Ovary (tissue), 9 donors: ENCODE results near the gene OR9Q1. TPM values are rescaled to one million over a fixed set of nuclear protein-coding genes. Genes with fewer than 3 reads are reported as not detected.
"Not testable (repeated sequence)": the region's sequence is repeated elsewhere in the genome, so short reads cannot be mapped to it uniquely, and the experiment has no call there.

Experiments
- DNase-seq, 5 donors: peaks; one replicate each; pipeline ENCODE4 v3.0.0-alpha.2; 2019 to 2020
- H3K27ac ChIP-seq, 2 donors: fragments of 200-600 bp; one replicate each; pipeline versions ENCODE4 v1.5.1 to v1.8.0; 2019 to 2022
- H3K27me3 ChIP-seq: fragments of 200-600 bp; one replicate; pipeline ENCODE4 v1.8.0; 2022
- H3K36me3 ChIP-seq: fragments of 200-600 bp; sonication (generic); one replicate; pipeline ENCODE4 v1.5.1; 2019
- H3K4me1 ChIP-seq: one replicate; pipeline ENCODE4 v1.8.1; 2013; ENCODE audit warnings: mild to moderate bottlenecking, moderate library complexity; ENCODE audit not compliant: insufficient read depth
- H3K4me3 ChIP-seq: fragments of 200-600 bp; sonication (generic); one replicate; pipeline ENCODE4 v1.5.1; 2017
- H3K9me3 ChIP-seq, 2 donors: fragments of 200-600 bp in 1 of 2; sonication (generic) in 1 of 2; one replicate each; pipeline versions ENCODE4 v1.5.1 to v1.8.1; 2013 to 2019; ENCODE audit warnings: mild to moderate bottlenecking in 1 of 2, moderate library complexity in 1 of 2
- CTCF ChIP-seq, 3 donors: fragments of 450-650 bp in 2 of 3; fragments of 200-600 bp in 1 of 3; IDR thresholded peaks; one replicate each; pipeline versions ENCODE4 v1.5.1 to v1.8.0; 2016 to 2022; ENCODE audit warnings: antibody characterized with exemption in 3 of 3, mild to moderate bottlenecking in 1 of 3
- EP300 ChIP-seq: sonication (generic); formaldehyde crosslinking; IDR thresholded peaks from one replicate; pipeline ENCODE4 v1.6.1; 2017; ENCODE audit warnings: antibody characterized with exemption
- POLR2A ChIP-seq: fragments of 450-650 bp; IDR thresholded peaks from one replicate; pipeline ENCODE4 v1.6.1; 2017; ENCODE audit warnings: antibody characterized with exemption, mild to moderate bottlenecking, moderate library complexity
- WGBS, 3 donors: extraction: QIAGEN DNeasy Blood & Tissue Kit in 1 of 3; methylation state at CpG; one replicate each; pipeline versions ENCODE4 v1.1.5 to v1.1.7; 2013 to 2017; 5-methylcytosine and 5-hydroxymethylcytosine counted together
- intact Hi-C, 4 donors: fragments of 100-400 bp; cut with DNase I; formaldehyde crosslinking; loops; one replicate each; pipeline versions ENCODE4 v1.11.0 to v1.15.1; 2022 to 2023
- polyA plus RNA-seq, 2 donors: library from polyadenylated mRNA; stranded (reverse); fragments of 200-250 nt in 1 of 2; fragments of 350-450 nt in 1 of 2; fragmentation: Illumina TruSeq in 1 of 2; extraction: RNeasy Lipid Tissue Mini Kit (QIAGEN cat#74804) in 1 of 2; gene quantifications; one replicate each; pipeline ENCODE4 v1.2.3, GENCODE V29; 2013 to 2014
- total RNA-seq, 7 donors: library from RNA; depleted of rRNA in 2 of 7; stranded (reverse); fragments of >200 nt in 2 of 7; fragmentation: NEBNext Ultra II Directional in 3 of 7; extraction: Animal tissue kit (Norgen Biotek cat#: 25700) in 3 of 7; gene quantifications; one replicate each; pipeline versions ENCODE4 v1.1.0 to v1.2.4, GENCODE V29; 2016 to 2023
- donor health status: DM: no; HTN: no; CAD: no; lungs with moderate emphysema.
- donor health status: DM: no; HTN: no; CAD: no.
- donor health status: Bipolar disorder and iron deficiency.
- donor health status: DM: yes; HTN: yes; CAD: no.
- donor health status: DM: no; HTN: no; CAD: no.
- donor health status: DM: yes; HTN: yes; CAD: no.

OR9Q1 gene
- total and polyA plus RNA-seq, 9 donors: not detected

DNA sequence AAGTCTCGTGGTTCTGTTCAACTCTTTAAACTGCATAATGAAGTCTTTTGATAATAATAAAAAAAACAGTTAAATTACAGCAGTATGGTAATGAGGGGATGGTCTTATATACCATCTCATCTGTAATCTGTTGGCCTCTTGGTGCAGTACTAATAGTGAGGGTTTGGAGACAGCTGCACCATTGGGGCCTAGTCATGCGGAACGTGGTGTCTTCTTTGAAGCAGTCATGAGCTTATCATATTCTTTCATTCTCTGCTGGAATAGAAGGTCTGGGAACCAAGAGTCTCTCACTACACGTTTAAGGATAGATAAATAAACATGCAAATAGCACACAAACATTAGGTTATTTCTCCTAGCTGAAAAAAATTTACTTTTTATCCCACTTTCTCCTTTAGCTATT, 40.9 kb upstream of the OR9Q1 start:
- H3K4me3 ChIP-seq: no peak overlapping the region
- no peaks in the 10 kb centered on the region for H3K4me1 ChIP-seq
- no peaks in the 10 kb centered on the region for H3K27me3 ChIP-seq
- TF ChIP-seq EP300: no peak
- TF ChIP-seq POLR2A: no peak
- no peak for TF ChIP-seq CTCF (IDR thresholded peaks at IDR 0.05)
- H3K9me3 ChIP-seq: no peaks in the 10 kb centered on the region
- no peak for DNase-seq
- no peaks in the 10 kb centered on the region for H3K36me3 ChIP-seq
- WGBS, 3 donors: 53 to 68% (median 55%) methylated on average over 4 of the region's 4 CpGs
- no peak overlapping the region for H3K27ac ChIP-seq
- intact Hi-C loops: no loop called here

DNA sequence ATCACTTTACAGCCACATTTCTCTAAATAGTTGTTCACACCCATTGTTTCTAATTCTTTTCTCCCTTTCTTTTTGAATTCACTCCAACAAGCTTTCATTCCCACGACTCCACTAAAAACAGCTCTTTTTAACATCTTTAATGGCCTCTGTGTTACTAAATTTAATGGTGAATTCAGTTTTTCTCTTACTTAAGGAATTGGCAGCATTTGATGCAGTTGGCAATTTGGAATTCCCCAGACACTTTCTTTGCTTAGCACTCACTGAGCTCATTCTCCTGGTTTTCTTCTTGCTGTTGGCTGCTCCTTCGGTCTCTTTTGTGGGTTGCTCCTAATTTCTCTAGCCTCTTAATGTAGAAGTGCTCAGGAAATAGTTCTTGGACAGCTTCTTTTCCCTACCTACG, 40.5 kb upstream of the OR9Q1 start:
- no peaks in the 10 kb centered on the region for H3K36me3 ChIP-seq
- no peaks in the 10 kb centered on the region for H3K9me3 ChIP-seq
- no peak overlapping the region for H3K4me3 ChIP-seq
- no peak for TF ChIP-seq CTCF (IDR thresholded peaks at IDR 0.05)
- no peak for TF ChIP-seq EP300
- no peak for TF ChIP-seq POLR2A
- H3K27me3 ChIP-seq: no peaks in the 10 kb centered on the region
- 54 to 63% (median 62%) methylated on average over 3 of the region's 3 CpGs for WGBS, 3 donors
- intact Hi-C loops: no loop called here
- H3K27ac ChIP-seq: no peak overlapping the region
- no peak for DNase-seq
- no peaks in the 10 kb centered on the region for H3K4me1 ChIP-seq

GRCh38 chr11:57999523-57999922, 24.2 kb upstream of the OR9Q1 start:
- H3K36me3 ChIP-seq, H3K4me1 ChIP-seq, H3K27me3 ChIP-seq, H3K9me3 ChIP-seq, H3K27ac ChIP-seq, intact Hi-C loops, DNase-seq, H3K4me3 ChIP-seq: not testable (repeated sequence)
- 68 to 73% (median 69%) methylated on average over 10 to 13 of the region's 13 CpGs for WGBS, 3 donors

GRCh38 chr11:58000021-58000420, 23.7 kb upstream of the OR9Q1 start:
- intact Hi-C loops, H3K4me1 ChIP-seq, H3K27ac ChIP-seq, DNase-seq, H3K9me3 ChIP-seq, H3K27me3 ChIP-seq, H3K4me3 ChIP-seq, H3K36me3 ChIP-seq: not testable (repeated sequence)
- 90 to 93% (median 92%) methylated on average over 7 to 10 of the region's 10 CpGs for WGBS, 3 donors

DNA sequence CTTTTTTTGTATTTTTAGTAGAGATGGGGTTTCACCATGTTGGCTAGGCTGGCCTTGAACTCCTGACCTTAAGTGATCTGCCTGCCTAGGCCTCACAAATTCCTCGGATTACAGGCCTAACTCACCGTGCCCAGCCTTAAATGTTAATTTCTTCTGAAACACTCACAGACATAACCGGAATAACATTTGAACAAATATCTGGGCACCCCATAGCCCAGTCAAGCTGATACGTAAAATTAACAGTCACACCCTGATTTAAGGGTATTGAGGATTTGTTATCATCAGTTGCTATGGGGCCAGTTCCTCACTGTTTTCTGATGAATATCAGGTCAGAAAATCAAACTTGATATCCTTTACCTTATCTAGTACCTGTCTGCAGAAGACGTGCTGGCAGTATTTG, 23.0 kb upstream of the OR9Q1 start:
- 53 to 66% (median 62%) methylated on average over 5 of the region's 5 CpGs for WGBS, 3 donors
- TF ChIP-seq POLR2A (no peak), CTCF (IDR thresholded peaks at IDR 0.05) (no peak), EP300 (no peak)
- H3K27ac ChIP-seq: no peak overlapping the region
- H3K27me3 ChIP-seq: no peaks in the 10 kb centered on the region
- intact Hi-C loops: no loop called here
- H3K36me3 ChIP-seq: no peaks in the 10 kb centered on the region
- H3K4me1 ChIP-seq: no peaks in the 10 kb centered on the region
- peaks cover 0 to 8% of the 10 kb centered on the region in 2 donors for H3K9me3 ChIP-seq
- no peak for DNase-seq
- no peak overlapping the region for H3K4me3 ChIP-seq

- peaks cover 0 to 8% of the 10 kb centered on the region in 2 donors for H3K9me3 ChIP-seq
- H3K27me3 ChIP-seq: no peaks in the 10 kb centered on the region
- no peaks in the 10 kb centered on the region for H3K36me3 ChIP-seq
- DNase-seq: no peak
- H3K4me3 ChIP-seq: no peak overlapping the region
- H3K4me1 ChIP-seq: no peaks in the 10 kb centered on the region
- no peak overlapping the region for H3K27ac ChIP-seq
- intact Hi-C loops: no loop called here
- WGBS, 3 donors: 48 to 64% (median 60%) methylated on average over 2 of the region's 2 CpGs
- no peak for TF ChIP-seq CTCF (IDR thresholded peaks at IDR 0.05)
- TF ChIP-seq EP300: no peak
- no peak for TF ChIP-seq POLR2A
These were observed 20.6 kb upstream of the OR9Q1 start for GRCh38 chr11:58003036-58003435.
